ENCODE results near the gene ARHGAP18. TPM values are rescaled to one million over a fixed set of nuclear protein-coding genes. Genes with fewer than 3 reads are reported as not detected.
A peak's percentile ranks its signal among the peaks of the same experiment; 100 is the strongest.

ARHGAP18 gene
- total and polyA plus RNA-seq, 2 of the 13 experiments (the other 11 are each of a cell fraction or from before 2014, with no cell fraction given) = 58.2 to 115 TPM

DNA sequence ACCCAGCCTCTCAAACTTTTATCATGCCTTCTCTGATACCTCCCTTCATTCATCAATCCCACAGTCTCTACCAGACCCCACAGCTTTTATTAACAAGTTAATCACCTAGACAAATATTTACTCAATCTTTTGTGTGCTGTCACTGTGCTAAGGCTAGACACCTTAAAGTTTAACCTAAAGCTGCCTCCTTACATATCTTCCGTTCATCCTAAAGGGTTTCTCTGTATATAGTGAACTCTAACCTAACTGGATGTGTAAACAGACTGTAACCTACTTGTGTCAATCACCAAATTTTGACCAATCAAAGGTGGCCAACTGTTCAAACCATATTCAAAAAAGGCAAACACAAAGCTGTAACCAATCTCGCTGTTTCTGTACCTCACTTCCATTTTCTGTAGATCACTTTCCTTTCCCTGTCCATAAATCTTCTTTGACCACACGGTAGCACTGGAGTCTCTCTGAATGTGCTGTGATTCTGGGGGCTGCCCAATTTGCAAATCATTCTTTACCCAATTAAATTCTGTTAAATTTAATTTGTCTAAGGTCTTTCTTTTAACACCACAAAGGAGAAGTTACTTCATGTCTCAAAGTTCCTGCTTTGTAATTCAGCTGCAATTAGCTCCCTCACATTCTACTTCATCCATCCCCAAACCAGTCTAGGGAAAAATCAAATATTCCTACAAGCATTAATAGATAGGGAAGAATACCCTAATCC, 72.5 kb downstream of the ARHGAP18 start:
- ATAC-seq = peak; percentile 58
- peak; percentile 56 for DNase-seq (ENCODE audit: low spot score)
- TF ChIP-seq ZNF251 (CRISPR knock-in tag; IDR thresholded peaks at IDR 0.05) = no peak
- TF ChIP-seq, protein P1, sequence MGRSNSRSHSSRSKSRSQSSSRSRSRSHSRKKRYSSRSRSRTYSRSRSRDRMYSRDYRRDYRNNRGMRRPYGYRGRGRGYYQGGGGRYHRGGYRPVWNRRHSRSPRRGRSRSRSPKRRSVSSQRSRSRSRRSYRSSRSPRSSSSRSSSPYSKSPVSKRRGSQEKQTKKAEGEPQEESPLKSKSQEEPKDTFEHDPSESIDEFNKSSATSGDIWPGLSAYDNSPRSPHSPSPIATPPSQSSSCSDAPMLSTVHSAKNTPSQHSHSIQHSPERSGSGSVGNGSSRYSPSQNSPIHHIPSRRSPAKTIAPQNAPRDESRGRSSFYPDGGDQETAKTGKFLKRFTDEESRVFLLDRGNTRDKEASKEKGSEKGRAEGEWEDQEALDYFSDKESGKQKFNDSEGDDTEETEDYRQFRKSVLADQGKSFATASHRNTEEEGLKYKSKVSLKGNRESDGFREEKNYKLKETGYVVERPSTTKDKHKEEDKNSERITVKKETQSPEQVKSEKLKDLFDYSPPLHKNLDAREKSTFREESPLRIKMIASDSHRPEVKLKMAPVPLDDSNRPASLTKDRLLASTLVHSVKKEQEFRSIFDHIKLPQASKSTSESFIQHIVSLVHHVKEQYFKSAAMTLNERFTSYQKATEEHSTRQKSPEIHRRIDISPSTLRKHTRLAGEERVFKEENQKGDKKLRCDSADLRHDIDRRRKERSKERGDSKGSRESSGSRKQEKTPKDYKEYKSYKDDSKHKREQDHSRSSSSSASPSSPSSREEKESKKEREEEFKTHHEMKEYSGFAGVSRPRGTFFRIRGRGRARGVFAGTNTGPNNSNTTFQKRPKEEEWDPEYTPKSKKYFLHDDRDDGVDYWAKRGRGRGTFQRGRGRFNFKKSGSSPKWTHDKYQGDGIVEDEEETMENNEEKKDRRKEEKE (IDR thresholded peaks at IDR 0.05) = no peak
- peak; percentile 56 for TF ChIP-seq POGZ (CRISPR knock-in tag; IDR thresholded peaks at IDR 0.05)
- TF ChIP-seq UBTF (CRISPR knock-in tag; IDR thresholded peaks at IDR 0.05) = no peak
- TF ChIP-seq, protein P2, sequence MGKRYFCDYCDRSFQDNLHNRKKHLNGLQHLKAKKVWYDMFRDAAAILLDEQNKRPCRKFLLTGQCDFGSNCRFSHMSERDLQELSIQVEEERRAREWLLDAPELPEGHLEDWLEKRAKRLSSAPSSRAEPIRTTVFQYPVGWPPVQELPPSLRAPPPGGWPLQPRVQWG (CRISPR knock-in tag; IDR thresholded peaks at IDR 0.05; ENCODE audit: borderline replicate concordance, low read depth) = no peak
- TF ChIP-seq PLRG1 (conservative IDR thresholded peaks at IDR 0.05) = no peak
- TF ChIP-seq ZBTB40 (IDR thresholded peaks at IDR 0.05) = no peak
- no peak for TF ChIP-seq ZBTB40 (CRISPR knock-in tag; IDR thresholded peaks at IDR 0.05)
- no peak for TF ChIP-seq RAD21 (CRISPR knock-in tag; IDR thresholded peaks at IDR 0.05)

More for the DNA sequence above, 72.5 kb downstream of the ARHGAP18 start:
- Histone ChIP-seq H3K27me3 (ENCODE audit: control insufficient read depth in 1 of 2, insufficient read depth in 2 of 2, low read length in 2 of 2) (no peaks in the 10 kb centered on the region), H3K4me2 (ENCODE audit: low read depth, low read length) (peak overlapping the region; percentile 16; the same call in 1 of the 2 replicates), H2AFZ (ENCODE audit: low read length) (no peak overlapping the region), H3K27ac (ENCODE audit: extremely low read length, insufficient read depth, low read length) (peak overlapping the region; percentile 66), H3K9me3 (ENCODE audit: low read length) (no peaks in the 10 kb centered on the region), H3K36me3 (replicated peaks in 1 of 2; ENCODE audit: control insufficient read depth in 1 of 2, insufficient read depth in 2 of 2, low read length in 2 of 2) (peaks cover 22 to 81% of the 10 kb centered on the region in 2 experiments), H3K4me1 (ENCODE audit: insufficient read depth, low read length) (peaks cover 56% of the 10 kb centered on the region), H3K79me2 (ENCODE audit: insufficient read depth, low read length) (peaks cover 36% of the 10 kb centered on the region), H3K4me3 (replicated peaks in 1 of 3; ENCODE audit: insufficient read depth in 1 of 3, low read depth in 2 of 3, low read length in 3 of 3) (no peak overlapping the region), H4K20me1 (ENCODE audit: insufficient read depth, low read length) (no peaks in the 10 kb centered on the region; the same call in 1 of the 2 replicates), H3K9ac (ENCODE audit: insufficient read depth, low read depth, low read length) (0 out of 2 replicates have a peak overlapping the region, but pooled peaks have one; percentile 33)
- TSS peak; percentile 10 for BruUV-seq (replicated peaks)
- WGBS (ENCODE audit: low lambda C conversion rate) = 68% methylated on average over 3 of the region's 3 CpGs
- ChIA-PET POLR2A (interaction anchor here (1.4 to 2.8 kb wide), 3 partner anchors 38 to 71 kb away, joined by 3 to 16 read pairs (median 7); partner anchors contain the start of gene ARHGAP18), CTCF (ENCODE audit: low intra/inter-chr PET ratio, low total read pairs) (no interaction called here)
- no peak for FAIRE-seq
- intact Hi-C loops (cut with micrococcal nuclease; ENCODE audit: unreplicated experiment) = no loop called here
- in situ Hi-C loops (cut with HindIII; ENCODE audit: extremely low pct_ligation_motif_present, low pct_unique_long_range_greater_than_20kb) = no loop called here
